IPS DF 4.7 (cell line): ENCODE measurements around the gene SPRR5.

Experiments
- DNase-seq: peaks from one replicate; pipeline ENCODE4 v3.0.0-alpha.2; 2013; ENCODE audit warnings: low spot score; ENCODE audit errors: extremely low read depth

Gene SPRR5

GRCh38 chr1:152946651-152947256, at the start of gene SPRR5:
Gene SPRR5 (plus strand): TSS chr1:152947206. CDS start chr1:152948555, 1,349 bp downstream.
- no peak for DNase-seq

GRCh38 chr1:152899027-152899426, 48.0 kb upstream of the SPRR5 start:
- no peak for DNase-seq

- DNase-seq: no peak
Observed at GRCh38 chr1:152899883-152900282, 47.1 kb upstream of the SPRR5 start.

- no peak for DNase-seq
Observed at GRCh38 chr1:152901631-152902030, 45.4 kb upstream of the SPRR5 start.

GRCh38 chr1:152902636-152903035, 44.4 kb upstream of the SPRR5 start:
- no peak for DNase-seq

- DNase-seq: no peak
Observed at GRCh38 chr1:152904688-152905440, 42.1 kb upstream of the SPRR5 start.

GRCh38 chr1:152906023-152906565, 40.9 kb upstream of the SPRR5 start:
- DNase-seq: no peak

GRCh38 chr1:152907686-152908601, 39.1 kb upstream of the SPRR5 start, which contains the start of gene IVL:
Gene IVL (plus strand): TSS chr1:152908546. CDS start chr1:152909798, 1,252 bp downstream.
- no peak for DNase-seq

GRCh38 chr1:152909206-152909605, 37.8 kb upstream of the SPRR5 start:
- no peak for DNase-seq

GRCh38 chr1:152912471-152912870, 34.5 kb upstream of the SPRR5 start:
- no peak for DNase-seq

- no peak for DNase-seq
Observed at GRCh38 chr1:152912900-152913299, 34.1 kb upstream of the SPRR5 start.

- no peak for DNase-seq
Observed at GRCh38 chr1:152917794-152918193, 29.2 kb upstream of the SPRR5 start.

- DNase-seq: no peak
Observed at GRCh38 chr1:152919071-152919470, 27.9 kb upstream of the SPRR5 start.

- no peak for DNase-seq
Observed at GRCh38 chr1:152924191-152924590, 22.8 kb upstream of the SPRR5 start.

- DNase-seq: no peak
Observed at GRCh38 chr1:152926091-152926490, 20.9 kb upstream of the SPRR5 start.

- no peak for DNase-seq
Observed at GRCh38 chr1:152928671-152929070, 18.3 kb upstream of the SPRR5 start.

- no peak for DNase-seq
Observed at GRCh38 chr1:152932170-152932811, 14.7 kb upstream of the SPRR5 start.

- DNase-seq: no peak
Observed at GRCh38 chr1:152933196-152933595, 13.8 kb upstream of the SPRR5 start.

- DNase-seq: no peak
Observed at GRCh38 chr1:152940614-152941013, 6.4 kb upstream of the SPRR5 start.

GRCh38 chr1:152941037-152941711, 5.8 kb upstream of the SPRR5 start:
- no peak for DNase-seq

- no peak for DNase-seq
Observed at GRCh38 chr1:152942161-152942560, 4.8 kb upstream of the SPRR5 start.
